ENCODE data around the gene PUS3.

Gene PUS3, protein sequence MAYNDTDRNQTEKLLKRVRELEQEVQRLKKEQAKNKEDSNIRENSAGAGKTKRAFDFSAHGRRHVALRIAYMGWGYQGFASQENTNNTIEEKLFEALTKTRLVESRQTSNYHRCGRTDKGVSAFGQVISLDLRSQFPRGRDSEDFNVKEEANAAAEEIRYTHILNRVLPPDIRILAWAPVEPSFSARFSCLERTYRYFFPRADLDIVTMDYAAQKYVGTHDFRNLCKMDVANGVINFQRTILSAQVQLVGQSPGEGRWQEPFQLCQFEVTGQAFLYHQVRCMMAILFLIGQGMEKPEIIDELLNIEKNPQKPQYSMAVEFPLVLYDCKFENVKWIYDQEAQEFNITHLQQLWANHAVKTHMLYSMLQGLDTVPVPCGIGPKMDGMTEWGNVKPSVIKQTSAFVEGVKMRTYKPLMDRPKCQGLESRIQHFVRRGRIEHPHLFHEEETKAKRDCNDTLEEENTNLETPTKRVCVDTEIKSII

GRCh38 chr11:125902927-125903710 is at the start of gene PUS3:
PUS3 (minus strand) TSS chr11:125903206; CDS start chr11:125896284, 6,922 bp downstream.
- FAIRE-seq, result no peak

GRCh38 chr11:125952559-125952958 is 49.6 kb upstream of the PUS3 start:
- no peak for FAIRE-seq

GRCh38 chr11:125951731-125952130 is 48.7 kb upstream of the PUS3 start:
- FAIRE-seq, result no peak

DNA sequence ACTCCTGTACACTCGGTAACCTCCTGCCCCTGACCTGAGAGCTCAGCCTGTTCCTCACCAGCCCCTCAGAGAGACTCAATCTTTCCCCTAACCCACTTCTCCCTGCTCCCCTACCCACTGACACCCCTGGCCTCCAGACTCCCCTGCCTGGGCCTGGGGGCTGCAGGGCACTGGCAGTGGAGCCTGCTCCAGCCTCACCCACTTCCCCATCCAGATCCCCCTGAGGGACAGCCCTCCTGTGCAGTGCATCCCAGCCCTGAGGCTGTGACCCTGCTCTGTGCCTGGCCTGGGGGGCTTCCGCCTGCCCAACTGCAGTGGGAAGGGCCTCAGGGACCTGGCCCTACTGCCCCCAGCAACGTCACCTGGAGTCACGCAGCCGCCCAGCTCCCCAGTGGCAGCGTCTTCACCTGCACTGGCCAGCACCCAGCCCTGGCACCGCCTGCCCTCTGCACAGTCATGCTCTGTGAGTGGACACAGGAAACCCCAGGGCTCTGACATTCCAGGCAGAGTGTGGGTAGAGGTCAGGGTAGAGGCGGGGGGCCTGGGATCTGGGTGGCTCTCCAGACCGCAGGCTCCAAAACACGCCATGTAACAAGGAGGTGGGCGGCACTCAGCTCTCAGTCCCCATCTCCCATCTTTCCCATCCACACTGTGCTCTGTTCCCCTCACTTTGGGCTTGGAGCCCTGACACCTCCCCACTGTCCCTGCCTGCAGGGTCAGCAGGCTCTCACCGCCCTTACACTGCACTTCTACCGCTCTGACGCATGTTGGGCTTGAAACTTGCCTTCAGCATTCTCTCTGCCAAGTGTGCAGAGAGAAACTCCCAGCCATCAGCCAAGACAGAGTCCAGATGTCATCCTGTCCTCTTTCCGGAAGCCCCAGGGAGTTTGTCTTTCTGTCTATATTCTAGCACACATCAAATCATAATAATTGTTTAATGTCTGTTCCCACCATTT is 48.0 kb upstream of the PUS3 start:
- no peak for FAIRE-seq

GRCh38 chr11:125950178-125950490 is 47.1 kb upstream of the PUS3 start:
- FAIRE-seq, result no peak

- no peak for FAIRE-seq
Observed at GRCh38 chr11:125949271-125950177, 46.5 kb upstream of the PUS3 start.

- no peak for FAIRE-seq
Observed at GRCh38 chr11:125948278-125949051, 45.5 kb upstream of the PUS3 start.

DNA sequence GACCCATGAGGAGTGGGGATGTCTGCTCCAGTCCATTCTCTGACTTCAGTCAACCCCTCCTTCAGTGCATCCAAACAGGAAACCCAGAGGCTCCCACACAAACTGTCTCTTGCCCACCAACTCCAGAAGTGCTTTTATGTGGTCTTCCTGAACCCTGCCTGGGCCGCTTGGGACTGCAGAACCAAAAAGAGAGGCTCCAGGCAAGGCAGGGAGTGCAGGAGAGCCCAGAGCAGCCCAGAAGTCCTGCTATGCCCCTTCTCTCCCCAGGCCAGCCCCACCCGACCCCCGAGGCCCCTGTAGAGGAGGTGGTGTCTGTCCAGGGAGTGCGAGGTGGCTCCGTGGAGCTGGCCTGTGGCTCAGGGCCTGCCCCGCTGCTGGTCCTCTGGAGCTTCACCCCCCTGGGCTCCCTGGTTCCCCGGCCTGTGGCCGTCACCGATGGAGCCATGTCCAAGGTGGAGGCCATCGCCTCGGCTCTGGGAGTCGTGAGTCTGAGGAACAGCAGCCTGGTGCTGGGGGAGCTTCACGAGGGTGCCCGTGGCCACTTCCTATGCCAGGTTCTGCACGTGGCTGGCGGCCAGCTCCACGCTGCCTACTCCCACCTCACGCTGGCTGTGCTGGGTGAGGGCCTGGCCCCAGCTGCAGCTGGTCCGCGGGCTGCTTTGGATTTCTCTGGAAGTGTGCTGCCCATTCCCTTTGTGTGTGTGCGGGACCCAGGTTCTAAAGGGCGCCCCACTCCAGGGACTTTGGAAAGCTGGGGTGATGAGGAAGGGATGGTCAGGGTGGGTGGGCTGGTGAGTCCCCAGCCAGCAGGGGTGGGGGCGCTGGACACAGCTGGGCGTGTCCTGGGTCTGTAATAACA is 44.6 kb upstream of the PUS3 start:
- FAIRE-seq, result no peak

GRCh38 chr11:125946712-125947418 is 43.9 kb upstream of the PUS3 start:
- FAIRE-seq, result no peak

GRCh38 chr11:125945797-125946520 is 43.0 kb upstream of the PUS3 start, which contains the start of gene VSIG10L2:
VSIG10L2 (plus strand) TSS chr11:125946044; CDS start chr11:125946056, 12 bp downstream.
- FAIRE-seq, result no peak

- no peak for FAIRE-seq
Observed at GRCh38 chr11:125945011-125945796, 42.2 kb upstream of the PUS3 start.

DNA sequence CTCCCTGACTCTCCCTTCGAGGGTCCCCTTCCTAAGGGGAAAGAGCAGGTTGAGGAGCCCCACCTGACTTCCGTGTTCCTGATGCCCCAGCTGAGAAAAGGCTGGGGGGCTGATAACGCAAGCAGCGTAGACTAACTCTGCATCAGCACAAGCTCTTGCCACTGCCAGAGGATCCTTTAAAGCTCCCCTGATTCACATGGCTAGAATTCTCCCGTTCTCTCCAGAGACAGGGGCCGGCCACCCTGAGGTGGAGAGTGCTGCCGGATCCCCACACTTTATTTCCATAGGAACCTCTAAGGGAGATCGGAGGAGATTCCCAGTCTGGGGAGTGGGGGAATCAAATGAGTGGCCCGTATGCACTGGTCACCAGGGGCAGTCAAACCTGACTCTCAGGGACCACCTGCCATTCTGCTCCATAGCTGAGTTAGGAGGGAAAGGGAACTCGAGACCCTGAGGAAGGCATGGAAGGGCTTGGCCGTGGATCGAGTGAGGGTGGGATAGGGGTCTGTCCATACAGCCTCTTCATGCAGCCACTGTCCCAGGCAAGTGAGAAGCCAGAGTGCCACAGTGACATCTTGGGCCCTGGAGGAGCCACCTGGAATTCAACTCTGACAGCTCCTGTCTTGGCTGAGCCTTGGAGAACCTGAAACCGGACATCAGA is 41.5 kb upstream of the PUS3 start:
- FAIRE-seq, result no peak

- FAIRE-seq, result no peak
Observed at GRCh38 chr11:125943661-125944349, 40.8 kb upstream of the PUS3 start.

- FAIRE-seq, result no peak
Observed at GRCh38 chr11:125942771-125943428, 39.9 kb upstream of the PUS3 start.
